A549 treated with AZD9567 at 1 μM for 4 hours (cell line): ENCODE data around the gene SMAD5. TPM values are rescaled to one million over a fixed set of nuclear protein-coding genes. Genes with fewer than 3 reads are reported as not detected.

Experiments
- total RNA-seq: library from RNA; stranded (reverse); fragments of 200-300 nt; extraction: Qiagen RNA extraction; gene quantifications from 5 replicates; pipeline ENCODE4 v1.2.3, GENCODE V29; 2022; ENCODE audit not compliant: insufficient read depth

Gene SMAD5
- 26.4 to 36.3 TPM (median 31.4 TPM) in 5 replicates for total RNA-seq

DNA sequence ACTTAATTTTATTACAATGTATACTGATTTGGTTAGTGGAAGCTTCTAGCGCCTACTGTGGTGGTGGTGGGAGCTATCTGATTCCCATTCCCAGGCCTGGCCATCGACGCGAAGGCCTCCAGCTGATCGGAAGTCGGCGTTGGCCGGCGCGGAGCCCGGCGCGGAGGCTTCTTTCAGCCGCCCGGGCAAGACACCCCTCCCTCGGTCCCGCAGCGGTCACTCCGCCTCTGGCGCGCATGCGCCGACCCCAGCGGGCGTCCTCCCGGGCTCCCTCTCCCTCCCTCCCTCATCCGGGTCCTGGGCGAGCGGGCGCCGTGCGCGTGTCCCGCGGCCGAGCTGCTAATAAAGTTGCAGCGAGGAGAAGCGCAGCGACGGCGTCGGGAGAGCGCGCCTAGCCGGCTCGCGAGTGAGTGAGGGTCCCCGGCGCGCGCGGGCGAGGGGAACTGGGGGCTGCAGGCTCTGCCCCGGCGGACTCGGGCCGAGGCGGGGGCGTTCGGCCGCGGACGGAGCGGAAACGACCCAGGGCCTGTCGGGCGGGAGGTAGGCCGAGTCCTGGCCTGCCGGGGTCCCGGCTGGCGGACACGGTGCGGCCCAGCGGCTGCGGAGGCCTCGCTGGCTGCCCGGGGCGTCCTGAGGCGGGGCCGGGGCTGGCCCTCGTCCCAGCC lies at the start of gene SMAD5:
Gene SMAD5 (plus strand): TSS at position 289 of the 665 bp plus-strand sequence. CDS start 20,916 bp downstream, outside the sequence.

DNA sequence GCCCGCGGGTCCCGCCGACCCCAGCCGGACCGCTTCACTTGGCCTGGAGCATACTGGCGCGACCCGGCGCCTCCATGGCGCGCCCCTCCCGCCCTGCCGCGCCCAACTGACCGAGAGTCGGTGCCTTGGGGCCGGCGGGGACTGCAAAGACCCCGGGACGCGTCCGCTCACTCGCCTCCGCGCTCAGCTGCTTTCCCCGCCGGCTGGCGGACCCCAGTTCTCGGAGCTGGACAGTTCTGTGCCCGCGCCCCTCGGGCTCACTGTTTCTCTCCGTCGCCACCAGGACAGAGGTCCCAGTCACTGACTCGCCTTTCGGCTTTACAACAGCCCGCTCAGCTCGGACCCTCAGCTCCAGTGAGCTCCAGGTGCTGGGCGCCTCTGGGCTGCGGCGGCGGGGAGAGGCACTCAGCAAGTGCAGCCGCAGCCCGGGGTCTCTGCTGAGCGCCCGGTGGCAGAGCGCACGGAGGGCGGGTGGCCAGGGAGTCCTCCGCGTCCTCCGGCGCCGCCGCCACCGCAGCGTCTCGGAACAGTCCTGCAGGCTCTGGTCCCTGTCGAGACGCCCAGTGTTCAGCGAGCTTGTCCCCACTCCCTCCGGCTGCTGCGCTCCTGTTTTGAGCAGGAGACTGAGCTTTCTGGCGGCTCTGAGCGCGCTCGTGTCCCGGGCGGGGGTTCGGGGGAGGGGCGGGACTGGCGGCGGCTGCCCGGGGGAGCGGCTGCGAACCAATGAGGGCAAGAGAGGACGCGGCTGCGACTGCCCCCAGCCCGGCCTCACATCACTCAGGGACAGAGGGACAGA lies 60.1 kb downstream of the SMAD5 start, which contains the start of gene SMIM32:
Gene SMIM32 (minus strand): TSS at position 637 of the 796 bp plus-strand sequence. CDS start 638 bp downstream, outside the sequence.

Other genes starting within 250 kb of the SMAD5 start
- not detected in 5 replicates for gene IL9, start 237.0 kb upstream of the SMAD5 start, total RNA-seq
- gene LECT2, start 177.9 kb upstream of the SMAD5 start, total RNA-seq, result not detected in 5 replicates
- gene TGFBI, start 103.9 kb upstream of the SMAD5 start, total RNA-seq, result 1,398 to 1,960 TPM (median 1,744 TPM) in 5 replicates
- not detected in 5 replicates for gene SMIM32, start 60.3 kb downstream of the SMAD5 start, total RNA-seq
- not detected in 5 replicates for gene TRPC7, start 232.7 kb downstream of the SMAD5 start, total RNA-seq